GM12892 (cell line): ENCODE data around the gene GOLGA6L7.
"Not testable (repeated sequence)": the region's sequence is repeated elsewhere in the genome, so short reads cannot be mapped to it uniquely, and the experiment has no call there.

Experiments used
- POLR2A ChIP-seq: IDR thresholded peaks from 2 replicates; pipeline ENCODE4 v1.6.1; 2011; ENCODE audit warnings: low read depth, low read length, control low read depth
- POLR2AphosphoS5 ChIP-seq: IDR thresholded peaks from 2 replicates; pipeline ENCODE4 v1.6.1; 2011; ENCODE audit warnings: low read depth, low read length, control low read depth
- TAF1 ChIP-seq: IDR thresholded peaks from 2 replicates; pipeline ENCODE4 v1.6.1; 2011; ENCODE audit warnings: low read depth, mild to moderate bottlenecking, control low read depth, low read length, borderline replicate concordance

DNA sequence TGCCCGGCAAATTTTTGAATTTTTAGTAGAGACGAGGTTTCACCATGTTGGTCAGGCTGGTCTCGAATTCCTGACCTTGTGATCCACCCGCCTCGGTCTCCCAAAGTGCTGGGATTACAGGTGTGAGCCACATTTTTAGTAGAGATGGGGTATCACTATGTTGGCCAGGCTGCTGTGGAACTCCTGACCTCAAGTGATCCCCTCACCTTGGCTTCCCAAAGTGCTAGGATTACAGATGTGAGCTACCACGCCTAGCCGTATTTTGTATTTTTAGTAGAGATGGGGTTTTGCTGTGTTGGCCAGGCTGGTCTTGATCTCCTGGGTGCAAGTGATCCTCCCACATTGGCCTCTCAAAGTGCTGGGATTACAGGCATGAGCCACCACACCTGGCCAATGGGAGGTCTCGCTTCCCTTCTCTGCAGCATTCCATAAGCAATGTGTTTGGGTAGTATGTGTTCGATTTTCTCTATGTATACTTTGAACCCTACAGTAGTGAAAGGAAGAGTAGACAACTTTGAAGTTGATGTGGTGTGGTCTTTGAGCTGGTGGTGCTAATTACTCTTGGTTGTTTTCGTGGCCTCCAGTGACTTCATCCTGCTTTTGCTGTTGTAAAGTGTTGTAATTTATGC is 13.4 kb downstream of the GOLGA6L7 start:
- not testable (repeated sequence) for TF ChIP-seq POLR2A, POLR2AphosphoS5, TAF1
